GM18909 (cell line): Measurements from ENCODE around the gene UBE2F.
"Not testable (repeated sequence)": the region's sequence is repeated elsewhere in the genome, so short reads cannot be mapped to it uniquely, and the experiment has no call there.

ENCODE experiments used
- ATAC-seq: cut with Tn5 transposase; IDR thresholded peaks from one replicate; pipeline ENCODE4 v1.9.1; 2021; ENCODE audit warnings: mild to moderate bottlenecking; ENCODE audit not compliant: unreplicated experiment, poor library complexity

The UBE2F gene

GRCh38 chr2:238013806-238014205 is 47.0 kb downstream of the UBE2F start:
- ATAC-seq, result no peak

DNA sequence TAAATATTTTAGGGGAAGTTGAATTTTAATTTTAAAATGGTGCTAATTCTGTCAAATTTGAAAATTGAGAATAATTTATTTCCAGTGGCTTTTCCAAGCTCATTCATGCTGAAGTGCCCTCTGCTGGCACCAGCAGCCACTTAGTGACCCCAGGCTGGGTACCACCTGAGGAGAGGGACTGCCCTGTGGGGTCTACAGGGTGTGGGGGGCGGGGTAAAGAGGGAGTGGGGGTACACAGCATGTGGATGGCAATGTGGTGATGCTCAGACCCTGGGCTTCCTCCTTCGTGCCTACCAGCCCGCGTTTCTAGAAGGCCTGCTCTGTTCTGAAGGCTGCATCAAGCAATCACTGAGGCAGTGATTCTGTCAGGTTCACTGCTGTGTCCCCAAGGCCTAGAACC is 48.9 kb downstream of the UBE2F start:
- ATAC-seq, result no peak

GRCh38 chr2:238016526-238016925 is 49.7 kb downstream of the UBE2F start:
- ATAC-seq, result no peak

GRCh38 chr2:238019962-238020361 is 53.1 kb downstream of the UBE2F start:
- ATAC-seq, result no peak

DNA sequence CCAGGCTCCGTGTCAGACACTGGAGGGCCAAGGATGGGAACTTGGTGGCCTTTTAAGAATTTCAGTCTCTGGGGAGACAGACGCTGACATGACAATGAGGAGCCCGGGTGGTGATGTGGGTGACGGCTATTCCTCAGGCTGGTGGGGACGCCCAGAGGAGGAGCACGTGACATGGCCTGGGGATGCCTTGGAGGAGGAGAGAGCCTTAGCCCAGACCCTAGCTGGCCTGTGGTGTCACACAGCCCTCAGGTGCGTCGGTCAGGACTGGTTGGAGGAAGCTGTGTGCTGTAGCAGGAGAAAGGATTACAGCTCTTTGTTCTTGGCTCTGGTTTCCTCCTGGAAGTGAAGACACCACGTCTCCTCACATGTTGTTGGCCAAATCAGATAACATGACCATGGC is 54.0 kb downstream of the UBE2F start:
- ATAC-seq, result no peak

- ATAC-seq, result no peak
These were observed 54.5 kb downstream of the UBE2F start for GRCh38 chr2:238021327-238021726.

GRCh38 chr2:238022594-238023157 is 55.9 kb downstream of the UBE2F start:
- no peak for ATAC-seq

DNA sequence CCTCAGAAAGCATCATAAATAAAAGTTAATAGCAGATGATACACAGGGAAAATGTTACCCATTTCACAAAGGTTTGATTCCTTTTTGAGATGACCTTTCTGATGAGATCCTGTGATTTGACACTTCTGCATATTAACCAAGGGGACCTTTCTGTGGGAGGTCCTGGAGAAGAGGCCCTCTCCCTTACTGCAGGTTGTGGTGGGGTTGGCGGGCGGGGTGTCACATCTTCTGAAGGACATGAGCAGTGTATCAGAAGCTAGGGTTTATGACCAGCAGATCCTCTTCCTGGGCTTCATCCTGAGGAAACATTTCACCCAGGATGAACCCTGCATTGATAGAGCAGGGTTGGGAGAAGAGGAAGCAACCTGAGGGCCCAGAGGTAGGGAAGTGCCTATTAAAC is 56.8 kb downstream of the UBE2F start:
- ATAC-seq, result no peak

- ATAC-seq, result no peak
These were observed 58.2 kb downstream of the UBE2F start for GRCh38 chr2:238024986-238025385.

- no peak for ATAC-seq
These were observed 59.0 kb downstream of the UBE2F start for GRCh38 chr2:238025741-238026360.

- ATAC-seq, result no peak
These were observed 60.2 kb downstream of the UBE2F start for GRCh38 chr2:238027058-238027457.

GRCh38 chr2:238027591-238028415 is 61.0 kb downstream of the UBE2F start:
- ATAC-seq, result no peak

- ATAC-seq, result no peak
These were observed 63.0 kb downstream of the UBE2F start for GRCh38 chr2:238029853-238030252.

DNA sequence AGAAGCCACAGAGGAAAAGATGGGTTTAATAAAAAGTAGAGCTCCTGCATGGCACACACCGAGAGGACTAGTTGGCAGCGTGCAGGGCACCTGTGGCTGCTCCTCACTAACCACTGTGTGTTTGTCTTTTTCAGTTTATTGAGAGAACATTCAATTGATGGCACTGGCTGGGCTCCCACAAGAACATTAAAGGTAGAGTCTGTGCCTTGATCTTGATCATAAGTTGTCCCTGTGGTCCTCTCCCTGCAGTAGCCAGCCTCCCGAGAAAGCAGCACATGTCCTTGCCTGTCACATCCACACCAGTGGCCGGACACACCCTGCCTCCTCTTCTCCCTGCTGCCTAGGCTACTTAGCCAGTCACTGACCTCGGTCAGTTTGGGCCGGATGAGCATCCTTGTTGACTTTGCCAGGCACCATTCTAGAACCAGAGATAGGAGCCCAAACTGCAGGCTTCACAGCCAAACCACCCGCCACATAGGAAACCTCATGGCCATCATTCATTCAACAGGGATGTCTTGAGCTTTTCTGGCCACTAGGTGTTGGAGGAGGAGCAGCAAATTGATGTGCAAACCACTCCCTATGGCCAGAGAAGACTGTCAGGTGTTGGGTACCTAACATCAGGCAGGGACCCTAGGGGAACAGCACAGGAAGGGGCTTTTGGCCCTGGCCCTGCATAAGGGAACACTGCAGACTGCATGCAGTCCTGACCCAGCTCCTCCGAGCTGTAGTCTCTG is 63.8 kb downstream of the UBE2F start:
- ATAC-seq, result no peak

DNA sequence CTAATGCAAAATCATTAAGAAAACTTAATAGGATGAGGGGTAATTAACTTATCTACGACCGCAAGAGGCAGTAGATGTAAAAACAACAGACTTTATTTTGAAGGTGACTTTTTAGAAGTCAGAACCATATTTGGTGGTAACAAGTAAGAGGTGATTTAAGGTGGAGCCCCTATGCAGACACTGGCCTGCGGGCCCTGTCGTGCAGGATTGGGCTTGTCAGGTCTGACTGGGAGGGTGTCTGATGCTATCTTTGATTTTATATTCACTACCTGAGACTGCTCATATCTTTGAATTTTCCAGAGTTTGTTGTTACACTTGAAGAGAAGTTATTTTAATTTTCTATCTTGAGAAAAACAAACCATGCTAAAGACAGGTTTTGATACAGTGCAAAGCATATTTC is 64.9 kb downstream of the UBE2F start:
- no peak for ATAC-seq

DNA sequence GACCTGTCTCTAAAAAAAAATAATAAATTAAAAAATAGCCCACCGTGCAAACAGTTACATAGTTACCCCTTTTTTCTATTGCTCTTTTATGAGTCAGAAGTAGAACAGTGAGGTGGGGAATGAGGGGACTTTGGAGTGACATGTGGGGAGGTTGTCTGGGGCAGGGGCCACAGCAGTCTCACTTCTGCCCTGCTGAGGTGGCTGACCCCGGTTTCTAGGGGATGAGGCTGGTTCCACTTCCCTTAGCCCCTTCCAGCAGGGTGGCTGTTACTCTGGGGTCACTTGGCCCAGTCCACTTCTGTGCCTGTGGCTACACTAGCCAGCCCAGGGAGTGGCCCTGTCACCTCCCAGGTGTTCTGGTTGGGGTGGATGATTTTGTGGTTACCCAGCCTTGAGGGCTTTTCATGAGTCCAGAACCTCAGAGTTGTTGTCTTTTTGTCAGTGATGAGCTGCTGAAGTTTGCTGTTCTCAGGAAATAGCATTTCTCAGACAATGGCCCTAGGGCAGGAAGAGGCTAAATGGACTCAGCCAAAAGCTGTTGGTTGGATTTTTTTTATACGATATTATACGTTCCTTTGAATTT is 66.0 kb downstream of the UBE2F start:
- ATAC-seq, result no peak

DNA sequence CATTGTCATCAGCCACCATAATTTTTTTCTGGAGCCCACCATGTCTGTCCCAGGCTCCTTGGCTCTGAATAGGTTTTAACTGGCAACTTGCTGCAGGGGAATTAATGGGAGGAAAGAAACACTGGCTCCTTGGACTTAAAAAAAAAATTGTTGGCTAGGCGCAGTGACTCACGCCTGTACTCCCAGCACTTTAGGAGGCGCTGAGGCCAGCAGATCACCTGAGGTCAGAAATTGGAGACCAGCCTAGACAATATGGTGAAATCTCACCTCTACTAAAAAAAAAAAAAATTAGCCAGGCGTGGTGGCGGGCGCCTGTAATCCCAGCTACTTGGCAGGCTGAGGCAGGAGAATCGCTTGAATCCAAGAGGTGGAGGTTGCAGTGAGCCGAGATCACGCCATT is 67.2 kb downstream of the UBE2F start:
- ATAC-seq, result not testable (repeated sequence)

DNA sequence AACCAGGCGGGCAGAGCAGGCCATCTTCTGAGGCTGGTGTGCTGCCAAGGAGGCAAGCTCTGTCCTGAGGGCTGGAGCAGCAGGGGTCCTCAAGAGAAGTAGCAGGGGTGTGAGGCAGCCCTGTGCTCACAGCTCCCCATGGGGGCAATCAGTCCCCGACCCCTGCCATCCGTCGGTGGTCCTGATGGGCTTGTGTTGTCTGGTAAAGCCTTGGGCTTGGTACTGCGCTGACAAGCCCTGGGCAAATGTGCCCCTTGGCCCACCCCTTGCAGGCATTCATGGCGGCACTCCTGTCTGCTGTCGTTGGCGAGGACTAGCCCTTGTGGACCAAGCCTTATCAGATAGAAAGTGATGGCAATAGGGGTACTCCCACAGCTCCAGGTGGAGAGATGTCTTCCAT is 71.4 kb downstream of the UBE2F start:
- ATAC-seq, result no peak

DNA sequence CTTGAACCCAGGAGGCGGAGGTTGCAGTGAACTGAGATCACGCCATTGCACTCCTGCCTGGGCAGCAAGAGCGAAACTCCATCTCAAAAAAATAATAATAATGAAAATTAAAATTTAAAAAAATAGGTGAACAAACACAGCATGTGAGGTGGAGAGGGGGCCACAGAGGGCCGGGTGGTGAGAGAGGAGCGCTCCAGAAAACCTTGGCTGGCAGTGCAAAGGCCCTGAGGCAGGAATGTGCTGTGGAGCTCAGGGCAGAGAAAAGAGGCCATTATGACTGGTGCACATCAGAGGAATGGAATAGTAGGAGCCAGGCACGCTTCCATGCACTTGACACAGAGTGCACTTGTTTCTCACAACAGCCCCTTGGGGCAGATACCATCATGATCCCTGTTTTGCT is 72.3 kb downstream of the UBE2F start:
- ATAC-seq, result no peak

DNA sequence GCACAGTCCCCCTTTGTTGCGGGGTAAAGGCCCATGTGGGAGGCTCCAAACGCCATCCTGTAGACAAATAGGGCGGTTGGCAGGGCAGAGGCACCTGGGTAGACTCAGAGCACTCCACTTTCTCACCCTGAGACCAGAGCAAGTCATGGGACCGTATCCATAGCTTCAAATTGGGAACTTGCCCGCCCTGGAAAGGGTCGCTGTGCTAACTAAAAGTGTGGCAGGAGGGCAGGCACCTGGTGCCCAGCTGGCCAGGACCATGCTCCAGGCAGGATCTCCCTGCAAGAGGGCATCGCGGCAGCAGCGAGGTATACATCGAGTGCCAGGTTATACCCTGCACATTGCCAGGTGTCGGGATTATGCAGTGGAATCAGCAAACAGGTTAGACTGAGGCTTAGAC is 73.2 kb downstream of the UBE2F start:
- ATAC-seq, result no peak

DNA sequence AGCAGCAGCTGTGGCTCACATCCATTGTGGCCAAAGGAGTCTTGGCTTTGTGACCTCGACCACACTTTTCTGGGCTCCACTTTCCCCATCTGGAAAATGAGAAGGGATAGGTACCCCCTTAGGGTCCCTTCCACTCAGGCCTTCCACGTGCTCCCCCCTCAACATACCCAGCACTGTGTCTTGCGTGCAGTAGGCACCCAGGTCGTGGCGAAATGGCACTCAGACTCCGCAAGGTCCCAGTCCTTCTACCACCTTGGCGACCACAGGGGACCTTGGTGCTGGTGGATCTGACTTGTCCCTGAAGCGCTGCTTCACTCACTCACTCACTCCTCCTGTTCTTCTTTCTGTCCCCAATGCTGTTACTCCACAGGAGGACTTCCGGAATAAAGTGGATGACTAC is 74.1 kb downstream of the UBE2F start:
- ATAC-seq, result no peak
